OCI-LY7 (cell line): ENCODE data around the gene ZFHX3.

Source experiments
- CTCF ChIP-seq: fragments of 200-600 bp; sonication (generic); conservative IDR thresholded peaks from 2 replicates; pipeline ENCODE4 v1.5.1; 2014; ENCODE audit warnings: mild to moderate bottlenecking, antibody characterized with exemption, low read length, moderate library complexity, mixed read lengths
- EZH2phosphoT487 ChIP-seq: fragments of 200-600 bp; sonication (generic); IDR thresholded peaks from 2 replicates; pipeline ENCODE4 v1.6.1; 2018; ENCODE audit warnings: low read depth, borderline replicate concordance, mild to moderate bottlenecking, mixed run types, antibody characterized with exemption, low read length, moderate library complexity, mixed read lengths

GRCh38 chr16:72864130-72864833 is 183.6 kb downstream of the ZFHX3 start:
- TF ChIP-seq CTCF = no peak
- TF ChIP-seq EZH2phosphoT487 = no peak
